GM12875 (cell line): Measurements from ENCODE around the gene NR2E3.

Source experiments
- H3K4me3 ChIP-seq: one replicate; pipeline ENCODE4 v1.5.1; 2011; ENCODE audit warnings: low read depth, low read length, control low read depth
- CTCF ChIP-seq: IDR thresholded peaks from 2 replicates; pipeline ENCODE4 v1.5.1; 2011; ENCODE audit warnings: low read depth, mild to moderate bottlenecking, control low read depth, inconsistent platforms, low read length, moderate library complexity, borderline replicate concordance; ENCODE audit not compliant: insufficient read depth

NR2E3 gene

GRCh38 chr15:71804226-71804625, 6.1 kb upstream of the NR2E3 start:
- TF ChIP-seq CTCF = no peak
- H3K4me3 ChIP-seq = no peak overlapping the region

- no peak overlapping the region for H3K4me3 ChIP-seq
- TF ChIP-seq CTCF = no peak
Observed at GRCh38 chr15:71804695-71805470, 5.5 kb upstream of the NR2E3 start.

GRCh38 chr15:71806452-71806931, 3.9 kb upstream of the NR2E3 start:
- no peak overlapping the region for H3K4me3 ChIP-seq
- no peak for TF ChIP-seq CTCF

GRCh38 chr15:71807125-71807629, 3.2 kb upstream of the NR2E3 start:
- H3K4me3 ChIP-seq = no peak overlapping the region
- TF ChIP-seq CTCF = no peak

- H3K4me3 ChIP-seq = no peak overlapping the region
- TF ChIP-seq CTCF = no peak
Observed at GRCh38 chr15:71807691-71808091, 2.7 kb upstream of the NR2E3 start.

GRCh38 chr15:71808311-71809020, 1.9 kb upstream of the NR2E3 start:
- TF ChIP-seq CTCF = no peak
- no peak overlapping the region for H3K4me3 ChIP-seq
